HUES64 (cell line): ENCODE measurements around the gene SERPINB10. TPM values are rescaled to one million over a fixed set of nuclear protein-coding genes. Genes with fewer than 3 reads are reported as not detected.

Experiments
- H3K27ac ChIP-seq: 2 replicates; pipeline ENCODE4 v1.7.0; 2013; ENCODE audit warnings: low read depth, low read length, inconsistent platforms
- H3K27me3 ChIP-seq: 2 replicates; pipeline ENCODE4 v1.6.1; 2013; ENCODE audit warnings: mild to moderate bottlenecking, low read length; ENCODE audit not compliant: insufficient read depth
- H3K36me3 ChIP-seq: 2 replicates; pipeline ENCODE4 v1.6.1; 2013; ENCODE audit warnings: mild to moderate bottlenecking, low read length; ENCODE audit not compliant: insufficient read depth
- H3K4me1 ChIP-seq: 2 replicates; pipeline ENCODE4 v1.6.1; 2013; ENCODE audit warnings: mild to moderate bottlenecking, low read length, moderate library complexity; ENCODE audit not compliant: insufficient read depth
- H3K4me3 ChIP-seq: 2 replicates; pipeline ENCODE4 v1.5.1; 2013; ENCODE audit warnings: mild to moderate bottlenecking, low read length, moderate library complexity
- H3K9ac ChIP-seq: 2 replicates; pipeline ENCODE4 v1.6.1; 2013; ENCODE audit warnings: mild to moderate bottlenecking, low read depth, low read length
- H3K9me3 ChIP-seq: 2 replicates; pipeline ENCODE4 v1.6.1; 2013; ENCODE audit warnings: low read depth, low read length; ENCODE audit not compliant: insufficient read depth
- WGBS: fragments of 150-250, 120-280 bp; methylation state at CpG from one replicate; pipeline ENCODE4 v1.1.7; 2013; ENCODE audit warnings: missing lambda C conversion rate; 5-methylcytosine and 5-hydroxymethylcytosine counted together
- polyA plus RNA-seq, 2 experiments: library from polyadenylated mRNA; stranded (reverse); fragments of 50-300 nt; gene quantifications; one replicate each; pipeline ENCODE4 v1.2.3, GENCODE V29; 2013

Gene SERPINB10
- not detected for polyA plus RNA-seq (2013, experiment 1 of 2)
- not detected for polyA plus RNA-seq (2013, experiment 2 of 2)

DNA sequence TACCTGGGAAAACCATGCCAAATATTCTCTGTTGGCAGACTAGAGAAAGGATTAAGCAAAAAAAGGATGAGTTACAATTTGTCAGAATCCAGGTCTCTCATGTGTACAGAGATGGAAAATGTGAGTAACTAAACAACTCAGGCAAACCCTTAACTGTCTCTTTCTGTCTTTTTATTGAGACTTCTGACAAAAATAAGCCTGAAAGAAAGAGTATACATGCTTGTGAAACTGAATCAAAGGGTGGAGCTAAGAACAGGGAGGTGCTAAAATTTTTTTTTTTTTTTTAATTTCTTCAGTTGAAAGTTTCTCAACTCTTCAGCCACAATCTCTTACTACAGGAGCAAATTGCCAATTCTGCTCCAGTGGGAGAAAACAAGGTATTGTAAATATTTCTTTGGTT is at the start of gene SERPINB10:
TSS of gene SERPINB10 (plus strand) at position 295 of the 400 bp plus-strand sequence. CDS start 7,553 bp downstream, outside the sequence.
- Histone ChIP-seq H3K27ac (no peak within 1 kb of the TSS), H3K4me3 (no peak within 1 kb of the TSS), H3K36me3 (no peaks in the 10 kb centered on the region)

GRCh38 chr18:63858456-63858855 is 49.3 kb upstream of the SERPINB10 start:
- Histone ChIP-seq H3K9ac (no peak overlapping the region), H3K4me3 (no peak overlapping the region), H3K27me3 (no peaks in the 10 kb centered on the region), H3K36me3 (no peaks in the 10 kb centered on the region), H3K4me1 (no peaks in the 10 kb centered on the region), H3K27ac (no peak overlapping the region), H3K9me3 (no peaks in the 10 kb centered on the region)
- WGBS = no CpG with 5 or more reads among the region's 1 CpG

More for the DNA sequence above, at the start of gene SERPINB10:
- Histone ChIP-seq H3K4me1 (no peaks in the 10 kb centered on the region; the same call in 1 of the 2 replicates), H3K9me3 (no peaks in the 10 kb centered on the region), H3K27me3 (no peaks in the 10 kb centered on the region), H3K9ac (no peak within 1 kb of the TSS)

- no peaks in the 10 kb centered on the region for H3K4me1 ChIP-seq
- H3K27ac ChIP-seq = no peak overlapping the region
- WGBS = 90% methylated on average over 2 of the region's 2 CpGs
- H3K9me3 ChIP-seq = no peaks in the 10 kb centered on the region
- no peaks in the 10 kb centered on the region for H3K27me3 ChIP-seq
- H3K4me3 ChIP-seq = no peak overlapping the region
- H3K9ac ChIP-seq = no peak overlapping the region
- no peaks in the 10 kb centered on the region for H3K36me3 ChIP-seq
These were observed 47.8 kb upstream of the SERPINB10 start for GRCh38 chr18:63859781-63860475.

DNA sequence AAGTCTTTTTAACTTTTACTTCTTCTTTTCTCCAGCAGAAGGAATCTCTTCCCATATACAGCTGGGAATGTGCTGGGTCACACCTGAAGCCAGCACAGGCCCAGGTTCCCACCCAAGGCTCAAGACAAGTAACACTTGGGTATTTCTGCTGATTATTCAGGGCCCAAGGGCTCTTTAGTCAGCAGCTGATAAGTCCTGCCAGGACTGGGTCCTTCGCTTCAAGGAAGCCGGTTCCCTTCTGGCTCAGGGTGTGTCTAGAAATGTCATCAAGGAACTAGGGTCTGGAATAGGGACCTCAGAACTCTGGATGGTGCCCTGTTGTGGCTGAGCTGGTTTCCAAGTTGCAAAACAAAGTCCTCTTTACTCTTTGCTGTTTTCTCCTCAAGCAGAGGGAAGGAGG is 47.2 kb upstream of the SERPINB10 start:
- Histone ChIP-seq H3K4me3 (no peak overlapping the region), H3K27me3 (no peaks in the 10 kb centered on the region), H3K4me1 (no peaks in the 10 kb centered on the region), H3K9ac (no peak overlapping the region), H3K9me3 (no peaks in the 10 kb centered on the region), H3K36me3 (no peaks in the 10 kb centered on the region), H3K27ac (no peak overlapping the region)
- 89% methylated on average over 2 of the region's 2 CpGs for WGBS

DNA sequence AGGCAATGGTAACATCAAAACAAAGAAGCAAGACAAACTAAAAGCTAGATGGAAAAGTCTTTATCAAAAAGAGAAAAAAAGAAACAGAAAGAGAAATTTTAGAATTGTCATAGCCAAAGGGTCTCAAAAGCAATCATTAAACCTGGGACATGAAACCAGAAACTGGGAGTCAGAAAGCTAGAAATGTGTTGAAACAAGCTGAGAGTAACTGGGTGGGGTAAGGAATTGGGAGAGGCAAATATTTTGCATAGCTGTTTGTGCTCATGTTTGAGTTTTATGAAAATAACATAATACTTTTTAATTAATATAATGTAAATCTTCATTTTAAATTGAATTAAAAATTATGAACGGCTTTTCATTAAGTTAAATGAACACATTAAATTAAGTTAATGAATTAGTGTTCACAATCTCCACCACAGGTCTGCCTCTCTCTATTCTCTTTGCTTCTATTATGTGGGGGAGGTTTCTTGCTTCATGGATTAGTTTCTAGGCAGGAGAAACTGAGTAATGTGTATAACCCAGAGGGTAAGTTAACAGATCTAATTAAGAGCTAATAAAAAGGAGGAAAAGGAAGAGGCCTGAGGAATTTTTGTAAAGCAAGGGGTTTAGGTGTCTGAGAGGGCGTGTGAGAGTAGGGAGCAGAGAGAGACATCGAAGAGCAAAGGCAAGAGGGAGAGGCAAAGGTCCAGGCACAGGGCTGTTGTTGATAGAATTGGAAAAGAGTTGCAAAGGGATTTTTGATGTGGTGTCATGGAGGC is 40.2 kb upstream of the SERPINB10 start:
- Histone ChIP-seq H3K9me3 (no peaks in the 10 kb centered on the region), H3K9ac (no peak overlapping the region), H3K4me3 (no peak overlapping the region), H3K36me3 (no peaks in the 10 kb centered on the region), H3K27me3 (no peaks in the 10 kb centered on the region), H3K4me1 (no peaks in the 10 kb centered on the region), H3K27ac (no peak overlapping the region)
- WGBS = 90% methylated on average over 2 of the region's 3 CpGs

DNA sequence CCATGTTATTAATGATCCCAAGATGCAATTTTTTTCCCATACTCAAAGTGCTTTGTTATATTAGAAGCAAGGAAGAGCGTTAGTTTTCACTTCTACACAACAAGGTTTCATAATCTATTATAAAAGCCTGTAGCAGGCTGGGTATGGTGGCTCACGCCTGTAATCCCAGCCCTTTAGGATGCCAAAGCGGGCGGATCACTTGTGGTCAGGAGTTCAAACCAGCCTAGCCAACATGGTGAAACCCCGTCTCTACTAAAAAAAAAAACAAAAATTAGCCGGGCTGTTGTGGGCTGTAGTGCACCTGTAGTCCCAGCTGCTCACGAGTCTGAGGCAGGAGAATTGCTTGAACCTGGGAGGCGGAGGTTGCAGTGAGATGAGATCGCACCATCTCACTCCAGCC is 39.2 kb upstream of the SERPINB10 start:
- Histone ChIP-seq H3K36me3 (no peaks in the 10 kb centered on the region), H3K27ac (no peak overlapping the region), H3K9ac (no peak overlapping the region), H3K4me3 (no peak overlapping the region), H3K27me3 (no peaks in the 10 kb centered on the region), H3K4me1 (no peaks in the 10 kb centered on the region), H3K9me3 (no peaks in the 10 kb centered on the region)
- 97% methylated on average over 8 of the region's 9 CpGs for WGBS

DNA sequence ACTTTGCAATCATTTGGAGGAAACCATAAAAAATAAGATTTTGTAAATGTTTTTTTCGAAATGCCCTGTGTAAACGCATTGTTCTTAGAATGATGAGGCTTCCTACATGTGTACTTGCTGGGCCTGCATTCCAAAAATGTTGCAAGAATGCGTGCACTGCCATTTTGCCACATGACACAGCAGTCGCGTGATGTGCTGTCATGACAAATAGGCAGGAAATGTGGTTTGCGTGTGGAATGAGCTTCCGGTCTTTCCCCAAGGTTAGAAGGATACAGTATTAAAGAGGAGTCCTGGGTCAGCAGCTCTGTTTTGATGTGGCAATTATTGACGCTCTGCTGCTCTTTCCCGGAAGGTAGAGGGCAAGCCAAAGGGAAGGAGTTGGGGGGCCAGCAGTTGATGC is 38.4 kb upstream of the SERPINB10 start:
- Histone ChIP-seq H3K27me3 (no peaks in the 10 kb centered on the region), H3K27ac (no peak overlapping the region)
- 95% methylated on average over 9 of the region's 9 CpGs for WGBS

GRCh38 chr18:63869851-63870250 is 37.9 kb upstream of the SERPINB10 start:
- Histone ChIP-seq H3K36me3 (no peaks in the 10 kb centered on the region), H3K9me3 (no peaks in the 10 kb centered on the region), H3K27me3 (no peaks in the 10 kb centered on the region), H3K27ac (no peak overlapping the region), H3K4me1 (no peaks in the 10 kb centered on the region), H3K4me3 (no peak overlapping the region), H3K9ac (no peak overlapping the region)
- WGBS = 97% methylated on average over 3 of the region's 3 CpGs

More for the DNA sequence above, 38.4 kb upstream of the SERPINB10 start:
- Histone ChIP-seq H3K9ac (no peak overlapping the region), H3K9me3 (no peaks in the 10 kb centered on the region), H3K4me3 (no peak overlapping the region), H3K36me3 (no peaks in the 10 kb centered on the region), H3K4me1 (no peaks in the 10 kb centered on the region)

- 96% methylated on average over 1 of the region's 1 CpG for WGBS
- no peaks in the 10 kb centered on the region for H3K27me3 ChIP-seq
These were observed 35.9 kb upstream of the SERPINB10 start for GRCh38 chr18:63871836-63872235.

GRCh38 chr18:63872586-63872985 is 35.2 kb upstream of the SERPINB10 start:
- H3K27me3 ChIP-seq = no peaks in the 10 kb centered on the region
- H3K9me3 ChIP-seq = no peaks in the 10 kb centered on the region
- H3K9ac ChIP-seq = no peak overlapping the region
- no peaks in the 10 kb centered on the region for H3K4me1 ChIP-seq
- H3K36me3 ChIP-seq = no peaks in the 10 kb centered on the region
- no peak overlapping the region for H3K27ac ChIP-seq
- H3K4me3 ChIP-seq = no peak overlapping the region

More at GRCh38 chr18:63871836-63872235, 35.9 kb upstream of the SERPINB10 start:
- Histone ChIP-seq H3K9me3 (no peaks in the 10 kb centered on the region), H3K9ac (no peak overlapping the region), H3K4me3 (no peak overlapping the region), H3K4me1 (no peaks in the 10 kb centered on the region), H3K36me3 (no peaks in the 10 kb centered on the region), H3K27ac (no peak overlapping the region)

GRCh38 chr18:63878343-63878742 is 29.4 kb upstream of the SERPINB10 start:
- Histone ChIP-seq H3K27ac (no peak overlapping the region), H3K27me3 (no peaks in the 10 kb centered on the region), H3K4me3 (no peak overlapping the region), H3K9me3 (no peaks in the 10 kb centered on the region), H3K9ac (no peak overlapping the region), H3K4me1 (no peaks in the 10 kb centered on the region), H3K36me3 (no peaks in the 10 kb centered on the region)
- WGBS = 95% methylated on average over 3 of the region's 3 CpGs
